Fibroblast of lung (primary cell): ENCODE data around the gene CTBP2. TPM values are rescaled to one million over a fixed set of nuclear protein-coding genes. Genes with fewer than 3 reads are reported as not detected.

Experiments used
- DNase-seq, 2 donors: peaks; one replicate each; pipeline versions ENCODE4 v3.0.0 to v3.0.0-alpha.2; 2010; ENCODE audit warnings: low read depth in 2 of 2
- H2AFZ ChIP-seq: 2 replicates; pipeline ENCODE4 v1.5.1; 2012; ENCODE audit warnings: low read length, control low read depth, inconsistent platforms
- H3K27ac ChIP-seq: 2 replicates; pipeline ENCODE4 v1.5.1; 2011; ENCODE audit warnings: low read length, control low read depth; ENCODE audit not compliant: insufficient read depth
- H3K27me3 ChIP-seq: 2 replicates; pipeline ENCODE4 v1.5.1; 2011; ENCODE audit warnings: mild to moderate bottlenecking, low read length; ENCODE audit not compliant: control insufficient read depth, insufficient read depth
- H3K36me3 ChIP-seq: 2 replicates; pipeline ENCODE4 v1.5.1; 2011; ENCODE audit warnings: low read length; ENCODE audit not compliant: control insufficient read depth, insufficient read depth
- H3K4me1 ChIP-seq: 2 replicates; pipeline ENCODE4 v1.5.1; 2011; ENCODE audit warnings: low read length; ENCODE audit not compliant: control insufficient read depth, insufficient read depth; ENCODE audit errors: extremely low read depth
- H3K4me2 ChIP-seq: 2 replicates; pipeline ENCODE4 v1.5.1; 2011; ENCODE audit warnings: low read length, control low read depth; ENCODE audit not compliant: insufficient read depth; ENCODE audit errors: extremely low read depth
- H3K4me3 ChIP-seq, 4 experiments: fragments of 200-600 bp in 1 of 4; sonication (generic) in 1 of 4; replicated peaks in 1 of 4; 2 replicates each; pipeline ENCODE4 v1.5.1; 2011 to 2016; ENCODE audit warnings: low read length in 4 of 4, low read depth in 3 of 4, mild to moderate bottlenecking in 3 of 4, control low read depth in 2 of 4, inconsistent platforms in 1 of 4, mixed read lengths in 1 of 4; ENCODE audit not compliant: insufficient read depth in 1 of 4; ENCODE audit errors: control extremely low read depth in 1 of 4
- H3K79me2 ChIP-seq: 2 replicates; pipeline ENCODE4 v1.5.1; 2012; ENCODE audit warnings: mild to moderate bottlenecking, low read length, inconsistent platforms; ENCODE audit not compliant: control insufficient read depth, insufficient read depth
- H3K9ac ChIP-seq: 2 replicates; pipeline ENCODE4 v1.5.1; 2011; ENCODE audit warnings: mild to moderate bottlenecking, low read length, control low read depth; ENCODE audit not compliant: insufficient read depth
- H3K9me3 ChIP-seq: 2 replicates; pipeline ENCODE4 v1.5.1; 2012; ENCODE audit warnings: low read depth, low read length; ENCODE audit not compliant: control insufficient read depth, insufficient read depth
- H4K20me1 ChIP-seq: 2 replicates; pipeline ENCODE4 v1.5.1; 2011; ENCODE audit warnings: low read length; ENCODE audit not compliant: control insufficient read depth, insufficient read depth; ENCODE audit errors: extremely low read depth
- CTCF ChIP-seq, 2 donors: IDR thresholded peaks in 1 of 2; conservative IDR thresholded peaks in 1 of 2; 1 replicate in 1 of 2; 2 replicates in 1 of 2; pipeline ENCODE4 v1.5.1; 2011 to 2012; ENCODE audit warnings: low read length in 2 of 2, control low read depth in 1 of 2, inconsistent platforms in 1 of 2, low read depth in 1 of 2, mild to moderate bottlenecking in 1 of 2
- EZH2 ChIP-seq: IDR thresholded peaks from 2 replicates; pipeline ENCODE4 v1.5.1; 2012; ENCODE audit warnings: low read length, control low read depth, mild to moderate bottlenecking; ENCODE audit errors: missing control alignments
- polyA plus RNA-seq, 2 donors: library from polyadenylated mRNA; depleted of rRNA in 1 of 2; stranded (reverse) in 1 of 2; unstranded in 1 of 2; fragments of >200 nt; gene quantifications; 2 replicates each; pipeline ENCODE4 v1.2.1, GENCODE V29; 2011 to 2012; ENCODE audit warnings: missing spikeins in 1 of 2
- total RNA-seq: library from RNA; depleted of rRNA; stranded (reverse); fragments of >200 nt; gene quantifications from 2 replicates; pipeline ENCODE4 v1.2.1, GENCODE V29; 2014

CTBP2 gene
- total and polyA plus RNA-seq, 2 donors (not counting 1 experiment from before 2014, with no cell fraction given) = 72.1 to 73.3 TPM

- Histone ChIP-seq H3K36me3 (peaks cover 4% of the 10 kb centered on the region), H3K4me1 (peaks cover 31% of the 10 kb centered on the region), H3K4me2 (no peak overlapping the region), H3K79me2 (peaks cover 90% of the 10 kb centered on the region), H3K27ac (peak overlapping the region; percentile 31), H3K9ac (no peak overlapping the region), H2AFZ (no peak overlapping the region), H3K27me3 (no peaks in the 10 kb centered on the region), H3K9me3 (no peaks in the 10 kb centered on the region), H4K20me1 (no peaks in the 10 kb centered on the region), H3K4me3 (no peak overlapping the region)
- TF ChIP-seq CTCF (conservative IDR thresholded peaks at IDR 0.05 in 1 of 2, IDR thresholded peaks at IDR 0.05 in 1 of 2; ENCODE audit: low read depth in 1 of 2, low read length in 2 of 2) (no peak), EZH2 (no peak)
- no peak for DNase-seq
These were observed 39.4 kb downstream of the CTBP2 start for GRCh38 chr10:125121003-125121402.

- DNase-seq = peak; percentile 27 to 39
- H3K27ac ChIP-seq = peak overlapping the region; percentile 39
- H4K20me1 ChIP-seq = no peaks in the 10 kb centered on the region
- no peaks in the 10 kb centered on the region for H3K9me3 ChIP-seq
- H3K9ac ChIP-seq = no peak overlapping the region
- H3K4me2 ChIP-seq = no peak overlapping the region
- H3K36me3 ChIP-seq = peaks cover 5% of the 10 kb centered on the region
- no peak overlapping the region for H2AFZ ChIP-seq
- peaks cover 28% of the 10 kb centered on the region for H3K4me1 ChIP-seq
- TF ChIP-seq CTCF (conservative IDR thresholded peaks at IDR 0.05 in 1 of 2, IDR thresholded peaks at IDR 0.05 in 1 of 2; ENCODE audit: low read depth in 1 of 2, low read length in 2 of 2) (no peak), EZH2 (no peak)
- peaks cover 90% of the 10 kb centered on the region for H3K79me2 ChIP-seq
- no peaks in the 10 kb centered on the region for H3K27me3 ChIP-seq
- H3K4me3 ChIP-seq = no peak overlapping the region
These were observed 40.2 kb downstream of the CTBP2 start for GRCh38 chr10:125120053-125120710.

GRCh38 chr10:125118701-125119100, 41.7 kb downstream of the CTBP2 start:
- H4K20me1 ChIP-seq = no peaks in the 10 kb centered on the region
- TF ChIP-seq EZH2 = no peak
- no peak for TF ChIP-seq CTCF (conservative IDR thresholded peaks at IDR 0.05 in 1 of 2, IDR thresholded peaks at IDR 0.05 in 1 of 2; ENCODE audit: low read depth in 1 of 2, low read length in 2 of 2)
- no peaks in the 10 kb centered on the region for H3K9me3 ChIP-seq
- H2AFZ ChIP-seq = no peak overlapping the region
- H3K4me1 ChIP-seq = peaks cover 20% of the 10 kb centered on the region
- peaks cover 5% of the 10 kb centered on the region for H3K36me3 ChIP-seq
- no peak overlapping the region for H3K4me3 ChIP-seq
- H3K27ac ChIP-seq = peak overlapping the region; percentile 42
- H3K27me3 ChIP-seq = no peaks in the 10 kb centered on the region
- no peak for DNase-seq
- no peak overlapping the region for H3K9ac ChIP-seq
- peaks cover 91% of the 10 kb centered on the region for H3K79me2 ChIP-seq
- H3K4me2 ChIP-seq = no peak overlapping the region
